Measurements from ENCODE around the gene BNC2.

The BNC2 gene

DNA sequence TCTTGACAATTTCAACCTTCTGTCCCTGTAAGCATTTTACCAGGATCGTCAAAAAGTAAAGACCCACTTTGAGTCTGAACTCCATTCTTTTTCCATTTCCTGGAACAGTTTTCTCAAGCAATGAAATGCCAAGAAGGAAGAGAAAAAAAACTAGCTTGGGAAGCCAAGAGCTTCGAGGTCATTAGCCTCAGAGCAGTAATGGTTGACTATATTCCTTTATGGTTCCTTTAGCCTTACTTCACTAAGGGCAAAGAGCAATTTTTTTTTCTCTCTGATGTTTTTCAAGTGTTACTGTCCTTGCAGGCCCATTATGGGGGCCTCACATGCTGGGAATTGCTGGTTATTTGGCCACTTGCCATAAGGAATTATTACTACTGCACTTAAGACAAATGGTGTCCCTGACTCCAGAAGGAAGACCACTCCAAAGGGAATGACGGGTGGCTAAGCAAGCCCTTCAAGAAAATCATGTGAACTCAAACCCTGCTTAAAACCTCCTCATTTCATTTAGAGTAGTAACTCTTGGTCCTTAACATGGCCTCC lies 37.1 kb downstream of the BNC2 start:
- H3K4me2 ChIP-seq (ENCODE audit: low read depth, low read length): no peak overlapping the region
- no peak overlapping the region for H3K9ac ChIP-seq (ENCODE audit: low read length)
- H3K79me2 ChIP-seq (ENCODE audit: low read length): no peaks in the 10 kb centered on the region
- H3K4me1 ChIP-seq (ENCODE audit: low read length): no peaks in the 10 kb centered on the region
- DNase-seq: no peak
- no peaks in the 10 kb centered on the region for H3K36me3 ChIP-seq (replicated peaks; ENCODE audit: insufficient read depth, low read length)
- H2AFZ ChIP-seq (ENCODE audit: low read length): no peak overlapping the region
- H3K27me3 ChIP-seq (replicated peaks; ENCODE audit: insufficient read depth, low read length): no peaks in the 10 kb centered on the region
- TF ChIP-seq CTCF (IDR thresholded peaks at IDR 0.05; ENCODE audit: low read length): no peak
- TF ChIP-seq EZH2phosphoT487 (IDR thresholded peaks at IDR 0.05; ENCODE audit: low read length): no peak
- TF ChIP-seq EZH2 (optimal IDR thresholded peaks at IDR 0.05; ENCODE audit: low read depth, low read length): no peak
- H3K27ac ChIP-seq (ENCODE audit: low read length): no peak overlapping the region
- no peaks in the 10 kb centered on the region for H3K9me3 ChIP-seq (replicated peaks; ENCODE audit: insufficient read depth, low read length)
- no peak overlapping the region for H3K4me3 ChIP-seq (ENCODE audit: low read length)
- H3K9me2 ChIP-seq (replicated peaks; ENCODE audit: insufficient read depth, low read length): no peaks in the 10 kb centered on the region
- no peaks in the 10 kb centered on the region for H4K20me1 ChIP-seq (ENCODE audit: insufficient read depth, low read length)
- no peaks in the 10 kb centered on the region for H3F3A ChIP-seq (ENCODE audit: insufficient read depth, low read length)

DNA sequence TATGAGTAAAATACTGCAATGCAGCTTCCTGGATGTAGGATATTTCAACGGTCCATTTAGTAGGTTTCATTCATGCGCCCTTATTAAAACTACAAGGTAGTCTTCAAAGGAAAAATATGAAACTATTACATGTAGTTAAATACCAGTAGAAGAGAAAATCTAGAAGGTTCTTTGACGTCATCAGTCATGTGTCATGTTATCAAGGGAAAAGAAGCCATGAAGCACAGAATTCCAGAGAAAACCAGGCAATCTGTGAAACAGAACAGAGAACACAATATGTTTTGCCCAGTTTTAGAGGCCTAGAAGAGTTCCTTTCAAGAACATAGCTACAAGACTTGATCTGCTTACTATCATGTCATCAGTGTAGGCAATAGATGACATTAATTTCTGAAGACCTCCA lies 38.4 kb downstream of the BNC2 start:
- Histone ChIP-seq H3K79me2 (ENCODE audit: low read length) (no peaks in the 10 kb centered on the region), H3K36me3 (replicated peaks; ENCODE audit: insufficient read depth, low read length) (no peaks in the 10 kb centered on the region), H3K27me3 (replicated peaks; ENCODE audit: insufficient read depth, low read length) (no peaks in the 10 kb centered on the region), H3K9me3 (replicated peaks; ENCODE audit: insufficient read depth, low read length) (no peaks in the 10 kb centered on the region), H2AFZ (ENCODE audit: low read length) (no peak overlapping the region), H3K27ac (ENCODE audit: low read length) (no peak overlapping the region), H3K9me2 (replicated peaks; ENCODE audit: insufficient read depth, low read length) (no peaks in the 10 kb centered on the region), H4K20me1 (ENCODE audit: insufficient read depth, low read length) (no peaks in the 10 kb centered on the region), H3F3A (ENCODE audit: insufficient read depth, low read length) (no peaks in the 10 kb centered on the region), H3K4me2 (ENCODE audit: low read depth, low read length) (no peak overlapping the region), H3K4me1 (ENCODE audit: low read length) (no peaks in the 10 kb centered on the region), H3K9ac (ENCODE audit: low read length) (no peak overlapping the region), H3K4me3 (ENCODE audit: low read length) (no peak overlapping the region)
- TF ChIP-seq EZH2phosphoT487 (IDR thresholded peaks at IDR 0.05; ENCODE audit: low read length) (no peak), CTCF (IDR thresholded peaks at IDR 0.05; ENCODE audit: low read length) (no peak), EZH2 (optimal IDR thresholded peaks at IDR 0.05; ENCODE audit: low read depth, low read length) (no peak)
- no peak for DNase-seq

DNA sequence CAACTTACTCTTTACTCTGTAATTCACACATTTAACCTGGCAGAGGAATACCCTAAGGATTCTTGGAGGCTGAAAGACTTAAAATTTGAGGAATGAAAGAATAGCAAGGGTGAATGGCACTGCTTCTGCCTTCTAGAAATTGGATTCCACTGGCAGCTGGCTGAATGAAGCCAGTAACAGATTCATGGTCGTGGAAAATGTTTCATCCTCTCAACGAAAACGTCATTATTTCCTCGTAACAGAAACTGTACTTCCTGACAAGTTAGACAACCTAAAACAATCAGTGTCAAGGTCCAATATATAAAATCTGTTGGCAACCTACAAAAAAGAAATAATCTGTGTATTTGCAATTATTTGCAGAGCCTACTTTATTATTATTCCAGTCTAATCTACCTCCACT lies 39.7 kb downstream of the BNC2 start:
- Histone ChIP-seq H3K9me2 (replicated peaks; ENCODE audit: insufficient read depth, low read length) (no peaks in the 10 kb centered on the region), H3K27ac (ENCODE audit: low read length) (no peak overlapping the region), H3K36me3 (replicated peaks; ENCODE audit: insufficient read depth, low read length) (no peaks in the 10 kb centered on the region), H3K79me2 (ENCODE audit: low read length) (no peaks in the 10 kb centered on the region), H3K4me3 (ENCODE audit: low read length) (no peak overlapping the region), H3K4me1 (ENCODE audit: low read length) (no peaks in the 10 kb centered on the region), H3F3A (ENCODE audit: insufficient read depth, low read length) (no peaks in the 10 kb centered on the region), H3K4me2 (ENCODE audit: low read depth, low read length) (no peak overlapping the region), H3K9me3 (replicated peaks; ENCODE audit: insufficient read depth, low read length) (no peaks in the 10 kb centered on the region), H3K9ac (ENCODE audit: low read length) (no peak overlapping the region), H4K20me1 (ENCODE audit: insufficient read depth, low read length) (no peaks in the 10 kb centered on the region), H2AFZ (ENCODE audit: low read length) (no peak overlapping the region), H3K27me3 (replicated peaks; ENCODE audit: insufficient read depth, low read length) (no peaks in the 10 kb centered on the region)
- TF ChIP-seq EZH2 (optimal IDR thresholded peaks at IDR 0.05; ENCODE audit: low read depth, low read length) (no peak), EZH2phosphoT487 (IDR thresholded peaks at IDR 0.05; ENCODE audit: low read length) (no peak), CTCF (IDR thresholded peaks at IDR 0.05; ENCODE audit: low read length) (no peak)
- DNase-seq: no peak

All from MM.1S (cell line).